Ramos (cell line): ENCODE measurements around the gene CYFIP1.

Experiments
- in situ Hi-C: fragments of 300-500 bp; cut with MboI; formaldehyde crosslinking; loops from one replicate; pipeline ENCODE4 v1.14.3; 2022; ENCODE audit warnings: low sequenced_read_pairs; ENCODE audit not compliant: unreplicated experiment

CYFIP1 gene

DNA sequence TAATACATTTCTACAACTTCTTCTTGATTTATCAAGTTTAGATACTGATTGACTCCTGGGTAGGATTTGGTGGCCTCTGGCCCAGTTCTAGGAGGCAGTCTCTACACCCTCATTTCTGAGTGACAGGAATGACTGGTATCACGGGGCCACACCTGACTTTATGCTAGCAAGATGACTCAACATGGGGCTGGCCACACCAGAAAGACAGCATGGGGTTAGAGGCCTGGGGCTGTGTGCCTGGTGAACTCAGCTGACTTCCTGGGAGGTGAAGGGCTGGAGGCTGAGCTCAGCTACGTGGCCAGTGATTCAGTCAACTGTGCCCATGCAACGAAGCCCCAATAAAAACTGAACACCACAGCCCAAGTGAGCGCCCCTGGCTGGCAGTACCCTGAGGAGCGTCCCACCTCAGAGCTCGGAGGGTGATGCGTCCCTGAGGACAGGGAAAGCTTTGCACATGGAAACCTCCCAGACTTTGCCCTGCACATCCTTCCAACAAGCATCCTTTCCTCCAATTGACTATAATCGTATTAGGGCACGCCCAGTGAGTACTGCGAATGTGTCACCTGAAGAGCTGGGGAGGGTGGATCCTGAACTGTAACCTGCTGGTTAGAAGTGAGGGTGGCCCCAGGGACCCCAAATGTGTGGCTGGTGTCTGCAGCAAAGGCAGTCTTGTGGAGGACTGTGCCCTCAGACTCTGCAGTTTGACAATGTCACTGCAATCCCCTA, 84.5 kb downstream of the CYFIP1 start:
- in situ Hi-C loops: no loop called here

DNA sequence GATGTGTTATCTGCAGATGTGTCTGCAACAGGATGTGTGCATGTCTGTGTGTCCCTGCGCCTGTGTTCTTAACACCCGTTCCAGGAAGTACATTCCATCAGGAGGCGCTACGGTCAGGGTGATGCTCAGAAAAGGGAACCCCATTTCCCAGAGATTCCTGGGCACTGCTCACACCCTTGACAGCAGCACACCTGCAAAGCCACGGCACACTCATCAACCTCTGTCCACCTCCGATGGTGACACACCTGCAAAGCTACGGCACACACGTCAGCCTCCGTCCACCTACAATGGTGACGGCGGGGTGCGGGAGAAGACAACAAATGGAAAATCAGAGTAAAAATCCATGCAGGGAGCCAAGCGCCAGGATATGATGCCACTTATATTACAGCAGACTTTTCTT, 86.3 kb downstream of the CYFIP1 start:
- in situ Hi-C loops: no loop called here

GRCh38 chr15:22893081-22893480, 87.1 kb downstream of the CYFIP1 start:
- in situ Hi-C loops: no loop called here

DNA sequence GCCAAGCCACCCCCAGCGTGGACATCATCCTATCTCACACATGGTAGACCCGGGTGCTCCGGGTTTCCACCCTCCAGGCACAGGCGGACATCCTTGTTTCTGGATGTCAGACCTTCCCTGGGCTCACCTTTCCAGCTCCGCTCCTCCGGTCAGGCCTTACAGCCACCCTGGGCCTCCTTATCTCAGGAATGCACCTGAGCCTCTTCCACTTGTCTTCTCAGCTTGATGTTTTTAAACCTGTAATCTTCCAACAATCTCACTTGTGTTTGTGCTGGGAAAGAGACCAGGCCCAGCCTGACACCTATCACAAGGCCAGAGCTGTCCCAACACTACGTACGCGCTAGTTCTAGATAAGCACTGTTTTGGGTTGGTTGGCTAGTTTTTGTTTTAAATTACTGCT, 87.8 kb downstream of the CYFIP1 start:
- in situ Hi-C loops: no loop called here

GRCh38 chr15:22891426-22892210, 88.5 kb downstream of the CYFIP1 start:
- in situ Hi-C loops: no loop called here

DNA sequence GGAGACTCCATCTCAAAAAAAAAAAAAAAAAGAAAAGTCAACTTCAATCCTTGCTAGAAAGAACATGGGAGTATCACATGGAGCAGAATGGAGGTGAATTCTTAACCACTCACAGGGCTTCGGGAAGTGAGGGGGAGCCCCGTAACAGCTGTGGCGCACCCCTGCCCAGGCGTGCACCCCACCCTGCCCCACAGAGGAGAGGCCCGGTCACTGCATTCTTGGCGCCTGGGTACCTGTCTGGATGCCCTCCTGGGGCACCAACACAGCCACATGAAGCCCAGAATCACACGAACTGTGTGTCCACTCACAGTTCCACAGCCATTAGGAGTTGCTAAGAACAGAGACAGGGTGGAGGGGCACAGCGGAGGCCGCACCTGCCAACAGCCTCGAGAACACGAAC, 89.9 kb downstream of the CYFIP1 start:
- in situ Hi-C loops: no loop called here

GRCh38 chr15:22889146-22889818, 90.9 kb downstream of the CYFIP1 start:
- in situ Hi-C loops: no loop called here

- in situ Hi-C loops: no loop called here
Measured at GRCh38 chr15:22888120-22888859, 91.9 kb downstream of the CYFIP1 start.

GRCh38 chr15:22887157-22887951, 92.8 kb downstream of the CYFIP1 start:
- in situ Hi-C loops: no loop called here

GRCh38 chr15:22885120-22885519, 95.0 kb downstream of the CYFIP1 start:
- in situ Hi-C loops: no loop called here

- in situ Hi-C loops: no loop called here
Measured at GRCh38 chr15:22884344-22884743, 95.8 kb downstream of the CYFIP1 start.

GRCh38 chr15:22883196-22883595, 97.0 kb downstream of the CYFIP1 start:
- in situ Hi-C loops: no loop called here

DNA sequence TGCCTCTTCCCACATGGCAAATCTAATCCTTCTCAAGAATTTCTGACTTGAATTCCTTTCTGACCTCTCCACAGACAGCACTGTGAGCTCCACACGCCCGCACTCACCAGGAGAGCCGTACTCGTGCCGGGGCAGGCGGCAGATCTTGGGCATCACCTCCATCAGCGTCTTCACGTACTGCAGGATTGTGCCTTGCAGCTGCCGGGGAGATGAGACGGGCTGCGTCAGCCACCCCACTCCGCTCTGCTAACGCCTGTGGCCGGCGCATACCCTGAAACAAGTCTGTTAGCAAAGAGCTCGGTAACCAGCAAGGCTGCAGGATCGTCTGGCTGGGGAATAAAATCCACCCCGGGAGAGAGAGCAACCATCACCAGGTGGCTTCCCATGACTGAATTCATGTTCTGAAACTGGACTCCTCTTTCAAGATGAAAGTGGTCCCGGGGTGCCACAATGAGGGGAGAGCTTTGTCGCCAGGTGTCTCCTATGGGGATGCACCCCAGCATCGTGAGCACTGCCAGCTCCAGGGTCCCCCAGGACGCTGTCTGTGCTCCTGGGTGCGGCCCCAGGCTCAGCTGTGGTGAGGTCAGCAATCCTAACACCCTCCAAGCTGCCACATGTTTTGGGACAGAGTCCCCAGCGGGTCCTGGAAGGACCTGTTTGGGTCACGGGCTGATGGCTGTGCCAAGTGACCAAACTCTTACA, 98.3 kb downstream of the CYFIP1 start:
- in situ Hi-C loops: no loop called here

DNA sequence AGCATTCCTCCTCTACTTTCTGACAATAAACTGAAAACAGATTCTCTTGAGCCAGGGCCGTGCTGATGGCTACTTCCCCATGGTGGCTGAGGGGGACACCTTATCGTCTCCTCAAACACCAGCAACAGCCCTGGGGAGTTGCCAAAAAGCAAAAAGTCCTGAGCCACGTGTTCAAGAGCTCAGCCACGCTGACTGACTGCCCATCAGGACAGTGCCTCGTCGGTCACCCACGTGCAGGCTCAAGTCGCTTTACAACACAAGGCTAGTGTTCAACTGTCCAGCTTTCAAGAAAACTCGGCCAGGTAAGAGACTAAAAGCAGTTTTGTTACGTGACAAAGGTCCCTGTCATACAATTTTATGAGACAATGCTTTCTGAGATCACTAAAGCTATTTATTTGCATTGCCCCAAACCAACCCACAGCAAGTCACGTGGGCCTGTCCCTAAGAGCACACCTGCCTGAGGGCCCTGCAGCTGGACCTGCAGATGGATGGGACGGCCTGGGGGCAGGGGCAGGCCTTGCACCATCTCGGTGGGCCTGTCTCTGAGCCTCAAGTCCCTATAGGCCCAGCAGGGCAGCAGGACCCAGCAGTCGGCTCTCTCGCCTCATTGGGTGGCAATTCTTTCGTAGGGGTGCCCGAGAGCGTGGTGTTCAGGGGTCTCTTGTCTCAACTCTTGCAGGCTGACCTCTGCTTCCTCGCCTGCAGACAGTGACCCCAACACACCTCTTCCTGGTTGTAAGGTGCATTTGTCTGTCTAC, 99.0 kb downstream of the CYFIP1 start:
- in situ Hi-C loops: no loop called here

DNA sequence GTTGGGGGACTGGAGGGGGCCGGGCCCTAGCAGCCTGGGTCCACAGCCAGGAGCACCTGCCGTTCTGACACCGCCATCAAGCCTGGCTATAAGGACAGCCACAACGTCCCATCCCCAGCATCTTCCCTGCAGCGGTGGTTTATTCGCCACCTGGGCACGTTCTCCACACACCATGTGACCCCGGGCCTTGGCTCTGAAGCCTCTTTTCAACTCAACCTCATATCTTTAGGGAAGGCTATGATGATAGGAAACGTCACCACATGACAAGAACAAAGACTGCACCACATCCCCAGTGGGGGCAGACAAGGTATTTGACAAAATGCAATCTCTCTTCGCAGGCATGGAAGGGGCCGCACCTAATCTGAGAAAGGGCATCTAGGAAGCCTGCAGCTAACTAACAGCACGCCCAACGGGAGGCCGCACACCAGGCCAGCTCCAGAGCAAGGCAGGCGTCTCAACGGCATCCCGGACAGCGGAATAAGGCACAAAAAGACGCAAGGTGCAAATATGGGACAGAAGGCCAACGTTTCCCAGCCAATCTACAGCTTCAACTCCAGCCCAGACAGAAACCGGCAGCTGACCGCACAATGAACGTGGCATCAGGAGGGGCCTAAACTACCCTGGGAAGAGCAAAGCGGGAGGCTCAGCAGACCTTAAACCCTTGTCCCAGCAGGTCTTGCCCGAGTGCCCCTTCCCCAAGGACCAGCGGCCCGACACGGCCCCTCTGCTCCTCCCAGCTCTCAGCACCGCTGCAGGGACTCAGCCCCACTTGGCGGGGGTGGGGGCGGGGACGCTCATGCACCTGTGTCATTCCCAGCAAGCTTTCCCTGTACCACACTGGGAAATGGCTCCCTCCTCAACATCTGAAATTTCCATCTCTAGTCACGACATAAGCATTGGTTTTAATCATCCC, 99.8 kb downstream of the CYFIP1 start:
- in situ Hi-C loops: no loop called here

- in situ Hi-C loops: no loop called here
Measured at GRCh38 chr15:22878103-22878502, 102.1 kb downstream of the CYFIP1 start.

GRCh38 chr15:22877607-22878006, 102.6 kb downstream of the CYFIP1 start:
- in situ Hi-C loops: no loop called here
